Neuron (in vitro differentiated cells): ENCODE data around the gene ZNF503.

ENCODE experiments used
- H2AFZ ChIP-seq: one replicate; pipeline ENCODE4 v1.6.1; 2013; ENCODE audit warnings: low read depth, mild to moderate bottlenecking, inconsistent platforms, low read length, moderate library complexity
- H3K27me3 ChIP-seq: one replicate; pipeline ENCODE4 v1.6.1; 2013; ENCODE audit warnings: low read length; ENCODE audit not compliant: insufficient read depth
- H3K36me3 ChIP-seq: one replicate; pipeline ENCODE4 v1.6.1; 2013; ENCODE audit warnings: low read length; ENCODE audit not compliant: insufficient read depth
- H3K4me1 ChIP-seq: one replicate; pipeline ENCODE4 v1.6.1; 2013; ENCODE audit warnings: low read length; ENCODE audit not compliant: insufficient read depth
- H3K4me3 ChIP-seq: 2 replicates; pipeline ENCODE4 v1.5.1; 2013; ENCODE audit warnings: mild to moderate bottlenecking, low read length, moderate library complexity
- H3K9me3 ChIP-seq: one replicate; pipeline ENCODE4 v1.6.1; 2013; ENCODE audit warnings: low read length

ZNF503 gene, protein sequence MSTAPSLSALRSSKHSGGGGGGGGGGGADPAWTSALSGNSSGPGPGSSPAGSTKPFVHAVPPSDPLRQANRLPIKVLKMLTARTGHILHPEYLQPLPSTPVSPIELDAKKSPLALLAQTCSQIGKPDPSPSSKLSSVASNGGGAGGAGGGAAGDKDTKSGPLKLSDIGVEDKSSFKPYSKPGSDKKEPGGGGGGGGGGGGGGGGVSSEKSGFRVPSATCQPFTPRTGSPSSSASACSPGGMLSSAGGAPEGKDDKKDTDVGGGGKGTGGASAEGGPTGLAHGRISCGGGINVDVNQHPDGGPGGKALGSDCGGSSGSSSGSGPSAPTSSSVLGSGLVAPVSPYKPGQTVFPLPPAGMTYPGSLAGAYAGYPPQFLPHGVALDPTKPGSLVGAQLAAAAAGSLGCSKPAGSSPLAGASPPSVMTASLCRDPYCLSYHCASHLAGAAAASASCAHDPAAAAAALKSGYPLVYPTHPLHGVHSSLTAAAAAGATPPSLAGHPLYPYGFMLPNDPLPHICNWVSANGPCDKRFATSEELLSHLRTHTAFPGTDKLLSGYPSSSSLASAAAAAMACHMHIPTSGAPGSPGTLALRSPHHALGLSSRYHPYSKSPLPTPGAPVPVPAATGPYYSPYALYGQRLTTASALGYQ

DNA sequence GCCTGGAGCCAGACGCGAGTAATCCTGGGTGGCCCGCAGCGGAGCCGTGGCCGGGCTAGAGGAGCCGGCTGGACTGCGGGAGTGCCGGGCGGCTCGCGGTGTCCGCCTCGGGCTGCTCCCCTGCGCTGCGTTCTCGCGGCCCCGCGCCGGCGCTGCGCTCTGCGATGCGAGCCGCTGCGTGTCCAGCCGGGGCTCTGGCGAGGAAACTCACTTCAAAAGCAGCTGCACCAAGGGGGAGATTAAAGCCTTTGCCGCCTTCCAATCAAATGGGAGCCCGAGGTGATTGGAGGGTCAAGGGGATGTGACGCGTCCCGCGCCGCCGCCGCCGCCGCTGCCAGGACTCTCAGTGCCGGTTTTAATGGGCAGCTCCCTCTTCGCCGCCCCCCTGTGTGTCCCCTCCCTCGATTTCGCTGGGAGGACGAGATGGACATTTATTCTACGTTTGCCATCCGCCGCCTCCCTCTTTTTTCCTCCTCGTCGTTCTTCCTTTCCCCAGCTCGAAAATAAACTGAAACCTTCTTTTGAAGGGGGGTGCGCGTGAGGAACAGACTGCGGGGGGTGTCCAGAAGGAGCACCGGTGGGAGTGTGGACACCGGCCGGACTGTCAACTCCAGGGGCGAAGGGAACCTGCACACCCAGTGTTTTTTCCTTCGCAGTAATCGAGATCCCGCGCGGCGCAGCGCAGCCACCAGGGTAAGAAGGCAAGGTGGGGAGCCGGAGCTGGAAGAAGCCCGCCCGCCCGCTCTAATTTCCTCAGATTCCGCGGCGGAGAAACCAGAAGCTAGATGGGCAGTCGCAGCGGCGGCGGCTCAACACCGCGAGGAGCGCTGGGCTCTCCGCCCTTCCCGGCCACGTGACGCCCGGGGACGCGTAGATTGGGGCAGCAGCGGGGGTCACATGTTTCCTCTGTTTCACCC is at the start of gene ZNF503:
Gene ZNF503, minus strand, starts transcription at position 196 of the 917 bp plus-strand sequence. CDS start 345 bp downstream, outside the sequence.
- Histone ChIP-seq H3K4me3 (peak within 1 kb of the TSS; percentile 85), H3K27me3 (no peaks in the 10 kb centered on the region), H3K36me3 (peaks cover 9% of the 10 kb centered on the region), H3K9me3 (no peaks in the 10 kb centered on the region), H2AFZ (peak within 1 kb of the TSS; percentile 99), H3K4me1 (peaks cover 20% of the 10 kb centered on the region)

DNA sequence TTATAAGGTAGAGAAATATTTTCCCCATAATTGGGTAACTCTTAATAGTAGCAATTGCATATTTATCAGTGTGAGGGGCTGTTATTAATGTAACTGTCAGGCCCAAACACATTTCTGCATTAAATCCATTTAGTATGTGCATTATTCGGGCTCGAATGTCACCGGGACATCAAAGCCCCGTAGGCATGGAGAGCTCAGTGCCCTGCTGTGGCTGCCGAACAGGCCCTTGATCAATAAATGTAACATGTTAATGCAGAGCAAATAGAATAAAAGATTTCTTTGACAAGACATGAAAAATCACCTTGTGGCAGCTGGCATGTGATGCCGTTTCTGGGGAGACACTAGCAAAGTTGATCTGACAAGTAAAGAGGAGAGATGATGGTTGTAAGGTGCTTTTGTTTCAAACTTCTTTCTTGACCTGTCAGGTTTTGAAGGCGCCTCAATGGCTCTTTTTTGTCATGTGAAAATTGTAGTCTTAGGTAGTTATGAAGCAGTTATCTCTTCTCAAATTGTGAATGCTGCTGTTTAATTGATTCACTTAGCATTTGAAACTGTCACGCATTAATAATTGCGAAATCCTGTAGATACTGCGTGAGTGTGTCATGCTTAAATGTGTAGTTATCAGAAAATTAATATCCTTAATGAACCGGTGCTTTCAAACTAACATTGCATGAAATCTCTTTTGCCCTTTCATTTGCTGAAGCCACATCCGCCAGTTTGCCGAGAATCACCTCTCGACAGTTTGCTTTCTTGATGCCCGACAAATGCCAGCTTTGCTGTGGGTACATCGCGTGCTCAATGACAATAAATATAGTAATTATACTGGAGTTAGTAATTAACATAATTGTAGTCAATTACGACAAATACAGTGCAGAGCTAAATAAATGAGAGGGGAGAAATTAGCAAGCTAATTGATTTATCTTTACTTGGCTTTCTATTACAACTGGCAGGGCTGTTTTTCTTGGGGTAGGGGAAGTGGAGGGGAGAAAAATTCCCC is 49.4 kb upstream of the ZNF503 start:
- H3K9me3 ChIP-seq, result no peaks in the 10 kb centered on the region
- peaks cover 4% of the 10 kb centered on the region for H3K27me3 ChIP-seq
- peaks cover 35% of the 10 kb centered on the region for H3K4me1 ChIP-seq
- no peak overlapping the region for H3K4me3 ChIP-seq
- H2AFZ ChIP-seq, result no peak overlapping the region
- no peaks in the 10 kb centered on the region for H3K36me3 ChIP-seq

DNA sequence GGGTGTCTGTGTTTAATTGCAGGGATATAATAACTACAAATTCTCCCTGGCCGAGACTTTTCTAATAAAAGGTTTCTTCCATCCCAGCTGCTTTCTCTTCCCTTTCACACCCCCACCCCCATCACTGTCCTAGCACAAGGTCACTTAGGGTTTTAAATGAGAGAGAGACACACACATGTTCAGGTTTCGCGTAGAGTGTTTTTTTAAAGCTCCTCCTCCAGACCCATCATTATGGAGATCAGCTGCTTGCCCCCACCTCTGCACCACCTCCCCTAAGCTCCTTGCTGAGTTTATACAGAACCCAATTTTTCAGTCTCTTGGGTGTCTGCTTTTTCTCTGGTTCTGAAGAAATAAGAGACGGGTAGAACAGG is 48.5 kb upstream of the ZNF503 start:
- Histone ChIP-seq H3K4me1 (peaks cover 35% of the 10 kb centered on the region), H3K4me3 (no peak overlapping the region), H3K27me3 (peaks cover 4% of the 10 kb centered on the region), H2AFZ (no peak overlapping the region), H3K36me3 (no peaks in the 10 kb centered on the region), H3K9me3 (no peaks in the 10 kb centered on the region)

DNA sequence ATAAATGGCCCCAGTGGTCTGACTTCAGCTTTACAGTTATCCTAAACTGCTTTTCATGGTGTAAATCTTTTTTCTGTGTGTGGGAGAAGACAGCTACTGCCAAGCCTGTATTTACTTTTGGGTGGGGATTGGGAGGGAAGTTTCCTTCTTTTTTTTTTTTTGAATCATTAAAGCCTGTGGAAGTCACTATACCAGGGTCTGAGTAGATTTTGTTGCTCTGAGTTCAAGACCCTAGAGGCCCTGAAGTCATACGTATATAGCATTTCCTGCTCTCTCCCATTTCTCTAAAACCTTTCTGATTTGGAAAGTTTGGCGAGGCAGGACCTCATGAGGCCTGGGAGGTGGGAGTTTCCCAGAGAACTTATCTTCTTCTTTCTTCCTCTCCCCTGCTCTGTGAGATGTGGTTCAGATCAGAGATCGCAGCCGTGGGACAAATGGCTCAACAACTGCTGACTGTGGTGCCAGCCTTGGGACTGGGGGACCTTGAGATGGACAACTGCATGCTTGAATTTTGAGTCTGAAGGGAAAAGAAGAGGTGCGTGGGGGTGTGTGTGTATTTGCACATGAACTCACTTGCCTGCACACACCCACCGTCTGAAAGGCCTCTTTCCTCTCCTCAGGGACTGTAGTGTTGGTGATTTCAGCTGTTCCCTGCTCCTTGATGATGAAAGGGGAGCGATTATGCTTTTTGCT is 48.0 kb upstream of the ZNF503 start:
- no peaks in the 10 kb centered on the region for H3K36me3 ChIP-seq
- peaks cover 35% of the 10 kb centered on the region for H3K4me1 ChIP-seq
- H3K9me3 ChIP-seq, result no peaks in the 10 kb centered on the region
- peaks cover 4% of the 10 kb centered on the region for H3K27me3 ChIP-seq
- no peak overlapping the region for H3K4me3 ChIP-seq
- no peak overlapping the region for H2AFZ ChIP-seq

- H3K9me3 ChIP-seq, result peaks cover 2% of the 10 kb centered on the region
- H3K27me3 ChIP-seq, result peaks cover 4% of the 10 kb centered on the region
- peaks cover 35% of the 10 kb centered on the region for H3K4me1 ChIP-seq
- H3K4me3 ChIP-seq, result no peak overlapping the region
- no peaks in the 10 kb centered on the region for H3K36me3 ChIP-seq
- H2AFZ ChIP-seq, result no peak overlapping the region
Measured at GRCh38 chr10:75448166-75448565, 46.6 kb upstream of the ZNF503 start.

GRCh38 chr10:75446508-75446907 is 44.9 kb upstream of the ZNF503 start:
- no peak overlapping the region for H2AFZ ChIP-seq
- H3K4me1 ChIP-seq, result peaks cover 20% of the 10 kb centered on the region
- H3K27me3 ChIP-seq, result no peaks in the 10 kb centered on the region
- H3K4me3 ChIP-seq, result no peak overlapping the region
- H3K9me3 ChIP-seq, result peaks cover 2% of the 10 kb centered on the region
- H3K36me3 ChIP-seq, result no peaks in the 10 kb centered on the region

DNA sequence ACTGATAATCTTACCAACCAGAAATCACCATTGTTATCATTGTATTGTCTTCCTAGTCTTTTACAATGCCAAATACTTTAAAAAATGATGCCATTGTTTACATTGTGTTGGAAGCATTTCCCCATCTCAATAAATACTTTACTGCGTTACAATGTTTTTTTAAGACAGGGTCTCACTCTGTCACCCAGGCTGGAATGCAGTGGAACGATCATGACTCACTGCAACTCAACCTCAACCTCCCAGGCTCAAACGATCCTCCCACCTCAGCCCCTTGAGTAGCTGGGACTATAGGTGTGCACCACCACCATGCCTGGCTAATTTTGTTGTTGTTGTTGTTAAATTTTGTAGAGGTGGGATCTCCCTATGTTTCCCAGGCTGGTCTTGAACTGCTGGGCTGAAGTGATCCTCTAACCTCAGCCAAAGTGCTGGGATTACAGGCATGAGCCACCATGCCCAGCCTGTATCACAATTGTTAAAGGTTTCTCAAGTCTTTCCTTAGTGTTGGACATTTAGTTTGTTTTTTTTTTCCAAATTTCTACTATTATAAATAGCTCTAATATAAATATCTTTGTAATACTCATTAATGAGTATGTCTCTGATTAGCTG is 43.3 kb upstream of the ZNF503 start:
- Histone ChIP-seq H3K9me3 (peaks cover 2% of the 10 kb centered on the region), H2AFZ (no peak overlapping the region), H3K36me3 (no peaks in the 10 kb centered on the region), H3K27me3 (no peaks in the 10 kb centered on the region), H3K4me1 (peaks cover 4% of the 10 kb centered on the region), H3K4me3 (no peak overlapping the region)

DNA sequence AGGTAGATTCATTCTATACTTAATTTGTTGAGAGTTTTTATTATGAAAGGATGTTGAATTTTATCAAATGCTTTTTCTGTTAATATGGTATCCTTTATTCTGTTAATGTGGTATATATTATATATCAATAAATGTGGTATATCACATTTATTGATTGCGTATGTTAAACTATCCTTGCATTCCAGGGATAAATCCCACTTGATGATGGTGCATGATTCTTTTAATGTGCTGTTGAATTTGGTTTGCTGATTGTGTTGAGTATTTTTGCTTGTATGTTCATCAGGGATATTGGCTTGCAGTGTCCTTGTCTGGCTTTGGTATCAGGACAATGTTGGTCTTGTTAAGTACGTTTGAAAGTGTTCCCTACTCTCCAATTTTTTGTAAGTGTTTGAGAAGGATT is 41.8 kb upstream of the ZNF503 start:
- Histone ChIP-seq H2AFZ (no peak overlapping the region), H3K9me3 (peaks cover 2% of the 10 kb centered on the region), H3K4me1 (no peaks in the 10 kb centered on the region), H3K27me3 (no peaks in the 10 kb centered on the region), H3K4me3 (no peak overlapping the region), H3K36me3 (no peaks in the 10 kb centered on the region)

DNA sequence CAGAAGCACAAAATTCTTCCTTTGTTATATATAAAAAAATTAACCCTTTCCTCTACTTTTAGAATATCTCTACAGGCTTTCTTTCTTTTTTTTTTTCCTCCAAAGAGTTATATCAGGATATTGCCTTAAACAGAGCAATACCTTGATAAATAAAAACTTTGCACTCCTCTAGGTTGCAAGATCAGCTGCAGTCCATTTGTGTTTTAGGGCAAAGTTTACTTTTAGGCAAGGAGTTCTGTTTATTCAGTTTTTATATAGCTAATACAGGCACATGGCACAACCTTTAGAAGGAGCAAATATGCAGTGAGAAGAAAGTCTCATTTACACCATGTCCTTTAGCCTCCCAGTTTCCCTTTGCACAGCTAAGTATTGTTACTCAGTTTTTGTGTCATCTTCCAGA is 40.1 kb upstream of the ZNF503 start:
- H3K9me3 ChIP-seq, result peaks cover 2% of the 10 kb centered on the region
- no peaks in the 10 kb centered on the region for H3K27me3 ChIP-seq
- H3K36me3 ChIP-seq, result no peaks in the 10 kb centered on the region
- no peaks in the 10 kb centered on the region for H3K4me1 ChIP-seq
- H3K4me3 ChIP-seq, result no peak overlapping the region
- H2AFZ ChIP-seq, result no peak overlapping the region

GRCh38 chr10:75441196-75441595 is 39.6 kb upstream of the ZNF503 start:
- Histone ChIP-seq H3K9me3 (peaks cover 2% of the 10 kb centered on the region), H2AFZ (no peak overlapping the region), H3K4me3 (no peak overlapping the region), H3K4me1 (no peaks in the 10 kb centered on the region), H3K27me3 (no peaks in the 10 kb centered on the region), H3K36me3 (no peaks in the 10 kb centered on the region)

DNA sequence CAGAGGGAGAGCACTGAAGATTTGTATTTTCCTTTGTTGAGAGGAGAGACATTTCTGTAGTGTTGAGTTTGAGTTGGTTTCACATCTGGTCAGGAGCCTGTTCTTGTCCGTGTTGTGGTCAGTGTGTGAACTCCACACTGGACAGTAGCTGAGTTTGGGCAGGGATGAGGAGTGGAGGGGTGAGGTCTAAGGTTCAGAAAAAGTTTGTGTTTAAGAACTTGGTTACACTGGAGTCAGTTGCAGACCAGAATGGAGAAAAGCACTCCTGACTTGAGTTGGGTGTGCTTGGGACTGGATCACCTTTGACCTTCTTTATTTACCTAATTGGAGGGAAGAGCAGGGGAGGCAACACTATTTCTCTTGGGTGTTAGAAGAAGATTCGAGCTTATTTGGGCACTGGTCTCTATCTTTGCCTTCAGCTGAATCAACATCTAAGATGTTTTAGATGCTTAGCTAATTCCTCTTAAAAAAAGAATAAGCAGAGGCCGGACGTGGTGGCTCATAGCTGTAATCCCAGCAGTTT is 38.8 kb upstream of the ZNF503 start:
- H3K36me3 ChIP-seq, result no peaks in the 10 kb centered on the region
- no peak overlapping the region for H3K4me3 ChIP-seq

More for the DNA sequence above, 38.8 kb upstream of the ZNF503 start:
- Histone ChIP-seq H3K9me3 (peaks cover 2% of the 10 kb centered on the region), H3K4me1 (no peaks in the 10 kb centered on the region), H3K27me3 (no peaks in the 10 kb centered on the region), H2AFZ (no peak overlapping the region)
